ENCODE measurements around the gene MBTPS1. TPM values are rescaled to one million over a fixed set of nuclear protein-coding genes. Genes with fewer than 3 reads are reported as not detected.

Gene MBTPS1
- polyA plus RNA-seq, 3 donors: 100 to 116 (median 111) TPM

Other genes with a start within 250 kb of the MBTPS1 start
- 1 to 10 TPM; 3.7 to 5.7 (median 4.3) TPM for gene MLYCD, start 217.8 kb downstream of the MBTPS1 start, polyA plus RNA-seq (ENCODE audit: insufficient read length in 3 of 3)
- gene OSGIN1, start 163.7 kb downstream of the MBTPS1 start, polyA plus RNA-seq (ENCODE audit: insufficient read length in 3 of 3): under 1 TPM; 0.59 to 0.87 (median 0.66) TPM
- gene NECAB2, start 148.7 kb downstream of the MBTPS1 start, polyA plus RNA-seq (ENCODE audit: insufficient read length in 3 of 3): 1 to 10 TPM; 2.3 to 3.5 (median 3.2) TPM
- not detected for gene SLC38A8, start 74.1 kb downstream of the MBTPS1 start, polyA plus RNA-seq (ENCODE audit: insufficient read length in 3 of 3)
- gene HSDL1, start 28.2 kb upstream of the MBTPS1 start, polyA plus RNA-seq (ENCODE audit: insufficient read length in 3 of 3): 10 to 100 TPM; 40.0 to 53.0 (median 45.4) TPM
- gene DNAAF1, start 28.4 kb upstream of the MBTPS1 start, polyA plus RNA-seq (ENCODE audit: insufficient read length in 3 of 3): 1 to 10 TPM; 3.6 to 9.4 (median 4.2) TPM
- 10 to 100 TPM; 34.3 to 58.7 (median 40.3) TPM for gene TAF1C, start 70.1 kb upstream of the MBTPS1 start, polyA plus RNA-seq (ENCODE audit: insufficient read length in 3 of 3)
- gene ADAD2, start 74.2 kb upstream of the MBTPS1 start, polyA plus RNA-seq (ENCODE audit: insufficient read length in 3 of 3): under 1 TPM in 2 of 3 donors, not detected in 1; 0.30 to 0.73 TPM
- gene KCNG4, start 123.1 kb upstream of the MBTPS1 start, polyA plus RNA-seq (ENCODE audit: insufficient read length in 3 of 3): under 1 TPM in 2 of 3 donors, not detected in 1; 0.04 to 0.05 TPM
- gene WFDC1, start 177.9 kb upstream of the MBTPS1 start, polyA plus RNA-seq (ENCODE audit: insufficient read length in 3 of 3): 1 to 10 TPM; 1.9 to 3.8 (median 3.5) TPM

Measured in renal cortex interstitium (tissue), 3 donors.